AG09309 (cell line): Measurements from ENCODE around the gene MOGAT1.

Experiments
- DNase-seq: peaks from one replicate; pipeline ENCODE4 v3.0.0-alpha.2; 2010; ENCODE audit warnings: low read depth
- H3K4me3 ChIP-seq: 2 replicates; pipeline ENCODE4 v1.5.1; 2011; ENCODE audit warnings: mild to moderate bottlenecking, low read depth, low read length, moderate library complexity; ENCODE audit not compliant: control insufficient read depth
- TF ChIP-seq, protein P1 (sequence below): IDR thresholded peaks from 2 replicates; pipeline ENCODE4 v1.5.1; 2011; ENCODE audit warnings: mild to moderate bottlenecking, low read depth, low read length, inconsistent platforms; ENCODE audit not compliant: insufficient read depth, control insufficient read depth; ENCODE audit errors: missing control alignments

Gene MOGAT1

DNA sequence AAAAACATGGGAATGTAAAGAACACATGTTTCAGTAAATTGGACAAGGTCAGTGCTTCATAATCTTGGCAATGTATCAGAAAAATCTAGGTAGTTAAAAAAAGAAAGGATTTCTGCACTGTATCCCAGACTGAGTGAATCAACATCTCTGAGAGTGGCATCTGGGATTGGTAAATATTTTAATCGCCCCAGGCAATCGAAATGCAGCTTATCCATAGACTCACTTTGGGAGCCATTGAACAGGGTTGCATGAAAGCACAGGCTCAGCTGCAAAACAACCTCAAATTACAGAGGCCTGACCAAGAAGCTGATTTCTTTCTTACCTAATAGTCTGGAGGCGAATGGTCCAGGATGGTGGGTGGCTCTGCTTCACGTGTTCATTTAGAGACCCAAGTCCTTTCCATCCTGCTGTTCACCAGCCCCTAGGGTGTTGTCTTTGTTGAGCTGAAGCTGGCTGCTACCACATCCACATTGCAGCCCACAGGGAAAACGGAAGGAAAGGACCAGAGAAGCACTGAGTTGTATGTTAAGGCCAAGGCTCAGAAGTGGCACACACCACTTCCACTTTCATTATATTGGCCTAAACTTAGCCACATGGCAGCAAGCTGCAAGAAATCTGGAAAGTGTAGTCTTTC is 59.0 kb downstream of the MOGAT1 start:
- DNase-seq, result no peak
- TF ChIP-seq, protein P1, sequence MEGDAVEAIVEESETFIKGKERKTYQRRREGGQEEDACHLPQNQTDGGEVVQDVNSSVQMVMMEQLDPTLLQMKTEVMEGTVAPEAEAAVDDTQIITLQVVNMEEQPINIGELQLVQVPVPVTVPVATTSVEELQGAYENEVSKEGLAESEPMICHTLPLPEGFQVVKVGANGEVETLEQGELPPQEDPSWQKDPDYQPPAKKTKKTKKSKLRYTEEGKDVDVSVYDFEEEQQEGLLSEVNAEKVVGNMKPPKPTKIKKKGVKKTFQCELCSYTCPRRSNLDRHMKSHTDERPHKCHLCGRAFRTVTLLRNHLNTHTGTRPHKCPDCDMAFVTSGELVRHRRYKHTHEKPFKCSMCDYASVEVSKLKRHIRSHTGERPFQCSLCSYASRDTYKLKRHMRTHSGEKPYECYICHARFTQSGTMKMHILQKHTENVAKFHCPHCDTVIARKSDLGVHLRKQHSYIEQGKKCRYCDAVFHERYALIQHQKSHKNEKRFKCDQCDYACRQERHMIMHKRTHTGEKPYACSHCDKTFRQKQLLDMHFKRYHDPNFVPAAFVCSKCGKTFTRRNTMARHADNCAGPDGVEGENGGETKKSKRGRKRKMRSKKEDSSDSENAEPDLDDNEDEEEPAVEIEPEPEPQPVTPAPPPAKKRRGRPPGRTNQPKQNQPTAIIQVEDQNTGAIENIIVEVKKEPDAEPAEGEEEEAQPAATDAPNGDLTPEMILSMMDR, result no peak
- H3K4me3 ChIP-seq, result no peak overlapping the region

DNA sequence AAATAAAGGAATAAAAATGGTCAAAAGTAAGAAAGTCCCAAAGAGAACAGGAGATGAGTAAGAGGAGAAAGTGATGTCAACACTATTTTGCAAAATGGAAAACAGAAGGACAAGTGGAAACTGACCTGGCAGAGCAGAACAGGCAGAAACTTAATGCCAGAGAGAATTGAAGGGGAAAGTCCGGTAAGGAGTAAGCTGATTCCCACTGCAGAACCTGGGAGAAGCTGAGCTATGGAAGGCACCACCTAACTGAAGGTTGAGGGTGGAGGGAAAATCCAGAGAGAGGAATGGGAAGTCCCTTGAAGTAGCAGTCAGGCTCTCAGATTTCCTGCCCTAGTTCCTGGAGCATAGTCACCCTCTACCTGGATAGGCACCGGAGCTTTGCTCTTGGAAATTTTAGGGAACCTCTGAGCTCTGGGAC is 59.8 kb downstream of the MOGAT1 start:
- DNase-seq, result no peak
- no peak overlapping the region for H3K4me3 ChIP-seq
- TF ChIP-seq, protein P1, result no peak

DNA sequence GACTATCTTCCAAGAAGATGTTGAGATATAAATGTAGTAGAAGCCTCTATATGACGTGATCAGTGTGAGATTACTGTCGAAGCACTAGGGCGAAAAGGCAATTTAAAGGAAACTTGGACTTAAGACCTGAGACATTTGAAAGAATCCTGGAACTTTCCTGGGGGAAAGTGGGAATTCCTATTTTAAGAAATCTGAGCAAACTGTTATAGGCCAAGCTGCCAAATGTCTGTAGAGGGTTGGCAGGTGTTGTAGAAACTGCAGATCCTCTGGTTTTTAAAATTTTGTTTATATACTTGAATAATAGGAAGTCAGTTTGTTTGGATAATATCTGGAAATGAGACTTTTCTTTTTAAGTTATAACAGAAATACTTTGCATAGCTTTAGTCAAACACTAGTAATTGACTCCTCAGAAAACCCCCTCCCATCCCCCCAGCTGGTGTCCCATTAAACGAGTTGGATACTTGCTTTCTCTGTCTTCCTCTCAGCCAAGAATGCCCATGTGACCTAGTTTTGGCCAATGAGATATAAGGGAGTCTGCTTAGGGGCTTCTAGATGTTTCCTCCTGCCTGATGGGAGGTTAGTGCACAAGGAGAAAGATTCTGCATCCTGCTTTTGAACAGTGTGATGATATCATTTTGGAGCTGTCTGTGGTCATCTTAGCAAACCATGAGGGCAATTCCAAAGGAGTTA is 61.2 kb downstream of the MOGAT1 start:
- TF ChIP-seq, protein P1, result no peak
- DNase-seq, result no peak
- no peak overlapping the region for H3K4me3 ChIP-seq

DNA sequence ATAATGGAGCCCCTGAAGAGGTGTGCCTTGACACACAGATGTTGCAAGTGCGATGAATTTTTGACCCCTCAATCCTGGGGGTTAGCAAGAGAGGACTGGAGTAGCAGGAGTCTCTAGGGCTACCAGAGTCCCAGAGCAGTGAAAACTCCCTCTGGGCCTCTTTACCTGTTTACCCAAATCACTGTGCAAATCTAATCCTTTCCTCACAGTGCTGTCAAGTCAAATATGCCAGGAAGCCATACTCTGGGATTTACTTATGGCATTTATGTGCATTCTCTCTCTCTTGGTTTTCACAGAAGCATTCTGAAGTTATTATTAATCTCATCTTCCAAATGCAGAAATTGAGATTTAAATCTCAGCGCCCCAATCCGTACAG is 62.0 kb downstream of the MOGAT1 start:
- TF ChIP-seq, protein P1, result no peak
- no peak for DNase-seq
- H3K4me3 ChIP-seq, result no peak overlapping the region

DNA sequence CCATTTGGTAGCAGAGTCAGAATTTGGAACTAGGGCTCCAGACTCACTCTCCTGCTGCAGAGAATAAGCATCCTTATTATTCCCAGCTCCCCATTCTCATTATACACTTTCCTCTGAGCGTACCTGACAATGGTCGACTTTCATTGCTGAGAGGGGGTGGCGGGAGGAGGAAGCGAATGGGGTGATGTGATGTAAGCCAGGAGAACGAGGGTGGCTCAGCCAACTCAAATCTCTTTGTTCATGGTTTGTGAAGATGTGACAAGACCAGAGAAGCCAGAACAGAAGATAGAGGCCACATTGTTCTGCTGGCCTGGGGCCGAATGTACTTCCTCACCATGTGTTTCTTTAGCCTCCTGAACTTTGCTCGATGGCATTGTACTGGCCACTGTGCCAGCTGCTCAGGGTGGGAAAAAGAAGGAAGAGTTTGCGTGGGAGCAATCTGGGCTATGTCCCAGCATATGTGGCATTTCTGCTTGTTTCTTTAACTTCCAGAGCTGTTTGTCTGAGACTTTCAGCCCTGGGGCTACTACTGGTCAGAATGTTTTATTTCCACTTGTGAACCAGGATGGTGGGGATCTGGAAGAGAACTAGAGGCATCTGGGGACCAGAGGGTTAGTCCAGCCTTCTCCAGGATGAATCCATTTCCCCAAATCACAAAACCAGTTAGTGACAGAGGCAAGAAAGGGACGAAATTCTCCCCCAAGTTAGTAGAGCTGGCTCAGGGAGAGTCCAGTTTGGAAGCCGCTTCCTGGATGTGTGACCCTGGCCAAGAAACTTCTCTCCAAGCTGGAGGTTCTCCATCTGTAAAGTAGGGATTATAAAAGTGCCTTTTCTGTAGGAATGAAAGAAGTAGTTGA is 62.6 kb downstream of the MOGAT1 start:
- no peak overlapping the region for H3K4me3 ChIP-seq
- TF ChIP-seq, protein P1, result no peak
- DNase-seq, result no peak

DNA sequence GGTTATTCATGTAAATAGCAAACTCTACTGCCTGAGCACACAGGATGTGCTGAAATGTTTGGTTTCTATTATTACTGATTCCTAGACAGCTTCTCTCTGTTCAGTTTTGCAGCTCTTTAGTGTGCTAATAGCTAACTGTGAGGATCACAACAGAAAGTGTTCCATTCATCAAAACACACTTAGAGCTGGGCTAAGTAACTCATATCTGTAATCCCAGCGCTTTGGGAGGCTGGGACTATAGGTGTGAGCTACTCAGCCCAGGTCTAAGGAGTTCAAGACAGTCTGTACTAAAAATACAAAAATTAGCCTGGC is 63.2 kb downstream of the MOGAT1 start:
- TF ChIP-seq, protein P1, result no peak
- no peak for DNase-seq
- no peak overlapping the region for H3K4me3 ChIP-seq
